ENCODE results near the gene PIP4P1. TPM values are rescaled to one million over a fixed set of nuclear protein-coding genes. Genes with fewer than 3 reads are reported as not detected.

Gene PIP4P1
- total and polyA plus RNA-seq, 7 experiments from 2014 or later: 20.7 to 87.1 (median 72.5) TPM

GRCh38 chr14:20492486-20492885 is 31.3 kb upstream of the PIP4P1 start:
- Histone ChIP-seq H3K36me3 (ENCODE audit: control insufficient read depth in 2 of 3, insufficient read depth in 3 of 3, low read length in 3 of 3) (no peaks in the 10 kb centered on the region), H3K27ac (ENCODE audit: low read depth, low read length) (no peak overlapping the region), H3K4me1 (ENCODE audit: control insufficient read depth in 2 of 2, insufficient read depth in 2 of 2, low read length in 2 of 2) (peaks cover 27 to 41% of the 10 kb centered on the region in 2 donors), H3K27me3 (ENCODE audit: control insufficient read depth in 2 of 2, insufficient read depth in 2 of 2, low read length in 2 of 2) (no peaks in the 10 kb centered on the region), H3K9me3 (ENCODE audit: control insufficient read depth in 2 of 3, low read length in 3 of 3) (no peaks in the 10 kb centered on the region), H3K4me3 (ENCODE audit: low read length) (no peak overlapping the region)
- no peaks in the 10 kb centered on the region for H3K27me3 Mint-ChIP-seq
- peaks cover 0 to 3% (median 0%) of the 10 kb centered on the region in 5 donors for H3K36me3 Mint-ChIP-seq
- POLR2A ChIA-PET: interaction anchor here (1.1 kb wide), 1 partner anchor 39 kb away, joined by 3 read pairs; no protein-coding TSS in a partner anchor
- ATAC-seq (no peak), DNase-seq (no peak)
- H3K4me3 Mint-ChIP-seq: peak overlapping the region in 1 of 10 donors; percentile 13
- peaks cover 45 to 83% (median 69%) of the 10 kb centered on the region in 7 donors for H3K4me1 Mint-ChIP-seq
- peaks cover 0 to 1% (median 0%) of the 10 kb centered on the region in 11 donors for H3K9me3 Mint-ChIP-seq
- intact Hi-C loops (cut with micrococcal nuclease): no loop called here
- peak overlapping the region in 5 of 9 donors; percentile 2 to 86 (median 34) for H3K27ac Mint-ChIP-seq
- CTCF ChIA-PET: interaction anchor here (1.0 kb wide), 1 partner anchor 10 kb away, joined by 3 read pairs; no protein-coding TSS in a partner anchor

DNA sequence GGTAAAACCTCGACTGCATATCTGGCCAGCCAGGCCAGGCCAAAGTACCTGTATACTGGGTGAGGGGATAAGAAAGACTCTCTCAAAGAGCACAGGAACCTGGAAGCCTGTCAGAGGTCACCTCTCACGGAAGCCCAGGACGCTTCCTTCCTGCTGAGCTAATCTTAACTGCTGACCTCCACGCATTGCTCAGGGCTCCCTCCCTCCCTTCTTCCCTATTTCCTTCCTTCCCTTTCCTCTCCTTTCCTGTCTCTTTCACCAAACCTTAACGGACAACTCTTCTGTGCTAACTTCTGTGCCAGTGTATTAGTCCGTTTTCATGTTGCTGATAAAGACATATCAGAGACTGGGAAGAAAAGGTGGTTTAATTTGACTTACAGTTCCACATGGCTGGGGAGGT is 29.3 kb upstream of the PIP4P1 start:
- H3K4me3 ChIP-seq (ENCODE audit: low read length): no peak overlapping the region
- peak overlapping the region; percentile 25 to 93 (median 66) for H3K4me3 Mint-ChIP-seq
- no peaks in the 10 kb centered on the region for H3K36me3 ChIP-seq (ENCODE audit: control insufficient read depth in 2 of 3, insufficient read depth in 3 of 3, low read length in 3 of 3)
- CTCF ChIA-PET: no interaction called here
- DNase-seq (no peak), ATAC-seq (no peak)
- H3K36me3 Mint-ChIP-seq: peaks cover 0 to 3% (median 0%) of the 10 kb centered on the region in 5 donors
- POLR2A ChIA-PET: interaction anchor here (0.5 to 4.9 kb wide), 10 partner anchors 10 to 303 kb away, joined by 3 to 36 read pairs (median 6); partner anchors contain the start of genes OSGEP, PARP2, PIP4P1 and PNP
- H3K9me3 ChIP-seq (ENCODE audit: control insufficient read depth in 2 of 3, low read length in 3 of 3): no peaks in the 10 kb centered on the region
- H3K4me1 ChIP-seq (ENCODE audit: control insufficient read depth in 2 of 2, insufficient read depth in 2 of 2, low read length in 2 of 2): peaks cover 37 to 51% of the 10 kb centered on the region in 2 donors
- H3K27ac ChIP-seq (ENCODE audit: low read depth, low read length): peak overlapping the region; percentile 46
- intact Hi-C loops (cut with micrococcal nuclease): no loop called here
- H3K27ac Mint-ChIP-seq: peak overlapping the region; percentile 71 to 93 (median 88)
- peaks cover 0 to 2% (median 0%) of the 10 kb centered on the region in 11 donors for H3K9me3 Mint-ChIP-seq
- H3K27me3 Mint-ChIP-seq: no peaks in the 10 kb centered on the region
- peaks cover 49 to 90% (median 77%) of the 10 kb centered on the region in 7 donors for H3K4me1 Mint-ChIP-seq
- H3K27me3 ChIP-seq (ENCODE audit: control insufficient read depth in 2 of 2, insufficient read depth in 2 of 2, low read length in 2 of 2): no peaks in the 10 kb centered on the region

DNA sequence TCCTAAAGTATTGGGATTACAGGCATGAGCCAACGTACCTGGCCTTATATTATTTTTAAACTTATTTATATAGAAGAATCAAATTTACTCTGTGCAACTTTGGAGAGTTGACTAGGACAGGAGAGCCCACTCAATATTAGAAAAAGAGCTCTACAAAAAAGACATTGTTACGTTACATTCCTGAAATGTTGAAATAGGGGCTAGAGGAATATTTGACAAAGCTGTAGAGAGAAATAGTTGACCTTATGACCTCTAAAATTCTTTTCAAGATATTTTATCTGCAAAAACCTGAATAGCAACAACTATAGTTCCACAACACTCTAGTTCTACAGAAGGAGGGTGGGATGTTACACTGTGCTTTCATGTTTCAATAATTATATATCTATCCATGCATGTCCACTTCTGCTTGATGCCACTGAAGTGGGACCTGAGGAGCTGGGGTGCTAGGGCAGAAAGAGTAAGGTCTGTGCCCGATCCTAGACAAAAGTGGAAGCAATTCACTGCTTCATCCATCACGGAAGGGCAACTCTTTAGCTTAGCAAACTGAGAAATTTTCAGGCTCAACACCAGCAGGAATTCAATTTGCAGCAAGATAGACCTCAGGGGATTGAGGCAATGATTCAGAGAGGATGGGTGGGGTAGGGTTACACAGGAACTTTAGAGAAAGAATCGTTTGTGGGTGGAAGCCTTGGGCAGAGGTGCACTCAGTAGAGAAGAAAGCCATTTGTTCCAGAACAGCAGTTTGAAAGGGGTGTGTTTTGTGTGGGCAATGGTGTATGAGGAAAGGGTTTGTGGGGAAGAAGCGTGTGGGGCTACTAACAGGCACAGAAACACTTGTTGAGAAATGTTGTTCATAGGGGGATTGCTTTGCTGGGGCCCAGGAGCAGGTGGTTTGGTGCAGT is 28.1 kb upstream of the PIP4P1 start:
- H3K9me3 Mint-ChIP-seq: peaks cover 0 to 5% (median 0%) of the 10 kb centered on the region in 11 donors
- no peaks in the 10 kb centered on the region for H3K27me3 Mint-ChIP-seq
- H3K36me3 Mint-ChIP-seq: peaks cover 0 to 6% (median 4%) of the 10 kb centered on the region in 5 donors
- H3K4me1 Mint-ChIP-seq: peaks cover 47 to 89% (median 79%) of the 10 kb centered on the region in 7 donors
- CTCF ChIA-PET: no interaction called here
- ATAC-seq: peak; percentile 70
- Histone ChIP-seq H3K27ac (ENCODE audit: low read depth, low read length) (peak overlapping the region; percentile 46), H3K9me3 (ENCODE audit: control insufficient read depth in 2 of 3, low read length in 3 of 3) (no peaks in the 10 kb centered on the region), H3K4me1 (ENCODE audit: control insufficient read depth in 2 of 2, insufficient read depth in 2 of 2, low read length in 2 of 2) (peaks cover 37 to 51% of the 10 kb centered on the region in 2 donors), H3K4me3 (ENCODE audit: low read length) (peak overlapping the region; percentile 35), H3K27me3 (ENCODE audit: control insufficient read depth in 2 of 2, insufficient read depth in 2 of 2, low read length in 2 of 2) (no peaks in the 10 kb centered on the region), H3K36me3 (ENCODE audit: control insufficient read depth in 2 of 3, insufficient read depth in 3 of 3, low read length in 3 of 3) (no peaks in the 10 kb centered on the region)
- peak overlapping the region; percentile 65 to 95 (median 86) for H3K27ac Mint-ChIP-seq
- DNase-seq: peak in 5 of 9 donors; percentile 14 to 40 (median 35)
- POLR2A ChIA-PET: interaction anchor here (0.9 to 4.9 kb wide), 11 partner anchors 10 to 194 kb away, joined by 3 to 36 read pairs (median 6); partner anchors contain the start of genes APEX1, PARP2, PIP4P1 and PNP
- peak overlapping the region; percentile 67 to 93 (median 76) for H3K4me3 Mint-ChIP-seq
- intact Hi-C loops (cut with micrococcal nuclease): loop anchor here (1.0 to 2.0 kb wide), 5 partner anchors 12 to 41 kb away; partner anchors contain the start of genes PNP (in 2 of the 2) and APEX1 (in 1 of the 2)

DNA sequence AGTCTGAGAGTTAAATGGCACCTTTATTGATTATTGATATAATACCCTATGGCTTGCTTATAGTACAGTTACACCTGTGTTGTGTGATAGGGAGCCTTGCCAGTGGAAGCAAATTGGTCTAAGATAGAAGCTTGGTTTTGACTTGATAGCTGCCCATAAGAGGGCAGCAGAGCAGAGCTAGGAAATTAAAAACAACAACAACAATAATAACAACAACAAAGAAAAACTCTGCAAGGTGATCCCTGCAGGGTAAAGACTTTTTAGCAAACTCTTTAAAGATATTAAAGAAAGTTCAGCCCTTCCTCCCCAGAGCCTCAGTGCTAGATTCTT is 26.1 kb upstream of the PIP4P1 start:
- Mint-ChIP-seq H3K36me3 (peaks cover 0 to 6% (median 4%) of the 10 kb centered on the region in 5 donors), H3K27me3 (peaks cover 0 to 8% (median 0%) of the 10 kb centered on the region in 5 donors), H3K4me3 (peak overlapping the region in 9 of 10 donors; percentile 12 to 82 (median 68)), H3K27ac (peak overlapping the region; percentile 39 to 93 (median 82)), H3K4me1 (peaks cover 46 to 96% (median 88%) of the 10 kb centered on the region in 7 donors), H3K9me3 (peaks cover 0 to 5% (median 0%) of the 10 kb centered on the region in 11 donors)
- no peak overlapping the region for H3K4me3 ChIP-seq (ENCODE audit: low read length)
- ATAC-seq (no peak), DNase-seq (no peak)
- peaks cover 37 to 50% of the 10 kb centered on the region in 2 donors for H3K4me1 ChIP-seq (ENCODE audit: control insufficient read depth in 2 of 2, insufficient read depth in 2 of 2, low read length in 2 of 2)
- no peak overlapping the region for H3K27ac ChIP-seq (ENCODE audit: low read depth, low read length)
- intact Hi-C loops (cut with micrococcal nuclease): no loop called here
- ChIA-PET POLR2A (interaction anchor here (0.6 to 4.9 kb wide), 10 partner anchors 8 to 159 kb away, joined by 3 to 36 read pairs (median 4); partner anchors contain the start of genes APEX1, PARP2, PIP4P1 and PNP), CTCF (no interaction called here)
- no peaks in the 10 kb centered on the region for H3K9me3 ChIP-seq (ENCODE audit: control insufficient read depth in 2 of 3, low read length in 3 of 3)
- no peaks in the 10 kb centered on the region for H3K36me3 ChIP-seq (ENCODE audit: control insufficient read depth in 2 of 3, insufficient read depth in 3 of 3, low read length in 3 of 3)
- no peaks in the 10 kb centered on the region for H3K27me3 ChIP-seq (ENCODE audit: control insufficient read depth in 2 of 2, insufficient read depth in 2 of 2, low read length in 2 of 2)

DNA sequence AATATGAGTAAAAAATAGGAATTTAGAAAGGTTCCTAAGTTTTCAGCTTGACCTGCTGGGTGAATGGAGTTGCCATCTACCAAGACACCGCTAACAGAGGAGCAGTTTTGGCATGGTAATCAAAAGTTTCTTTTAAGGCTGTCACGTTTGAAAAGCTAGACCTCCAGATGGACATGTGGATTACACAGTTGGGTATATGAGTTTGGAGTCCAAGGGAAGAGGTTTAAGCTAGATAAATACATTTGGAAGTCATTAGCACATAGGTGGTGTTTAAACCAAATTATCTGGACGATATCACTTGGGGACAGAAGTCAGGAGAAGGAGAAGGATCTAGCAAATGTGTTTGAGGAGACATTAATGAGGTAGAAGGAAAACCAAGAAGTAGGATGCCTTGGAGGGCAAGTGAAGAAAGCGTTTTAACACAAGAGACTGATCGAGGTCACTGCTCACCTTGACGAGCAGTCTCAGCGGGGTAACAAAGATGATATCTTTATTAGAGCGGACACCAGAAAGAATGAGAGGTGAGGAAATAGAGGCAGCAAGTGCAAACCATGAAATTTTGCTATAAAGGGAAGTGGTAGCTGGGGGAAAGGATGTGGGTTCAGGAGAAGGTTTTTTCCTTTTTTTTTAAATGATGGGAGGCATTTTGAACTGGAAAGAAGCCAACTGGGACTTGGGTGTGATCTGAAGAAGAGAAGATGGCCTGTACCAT is 25.6 kb upstream of the PIP4P1 start:
- Mint-ChIP-seq H3K4me1 (peaks cover 44 to 96% (median 89%) of the 10 kb centered on the region in 7 donors), H3K9me3 (peaks cover 0 to 5% (median 0%) of the 10 kb centered on the region in 11 donors), H3K36me3 (peaks cover 0 to 6% (median 4%) of the 10 kb centered on the region in 5 donors), H3K4me3 (peak overlapping the region; percentile 12 to 82 (median 69)), H3K27ac (peak overlapping the region; percentile 1 to 93 (median 82)), H3K27me3 (peaks cover 0 to 8% (median 0%) of the 10 kb centered on the region in 5 donors)
- no peak overlapping the region for H3K4me3 ChIP-seq (ENCODE audit: low read length)
- peaks cover 37 to 50% of the 10 kb centered on the region in 2 donors for H3K4me1 ChIP-seq (ENCODE audit: control insufficient read depth in 2 of 2, insufficient read depth in 2 of 2, low read length in 2 of 2)
- no peaks in the 10 kb centered on the region for H3K9me3 ChIP-seq (ENCODE audit: control insufficient read depth in 2 of 3, low read length in 3 of 3)
- peak in 1 of 9 donors; percentile 24 for DNase-seq
- POLR2A ChIA-PET: interaction anchor here (0.6 to 4.9 kb wide), 10 partner anchors 8 to 159 kb away, joined by 3 to 36 read pairs (median 4); partner anchors contain the start of genes APEX1, PARP2, PIP4P1 and PNP
- H3K36me3 ChIP-seq (ENCODE audit: control insufficient read depth in 2 of 3, insufficient read depth in 3 of 3, low read length in 3 of 3): no peaks in the 10 kb centered on the region
- H3K27ac ChIP-seq (ENCODE audit: low read depth, low read length): no peak overlapping the region
- intact Hi-C loops (cut with micrococcal nuclease): no loop called here
- CTCF ChIA-PET: no interaction called here
- no peaks in the 10 kb centered on the region for H3K27me3 ChIP-seq (ENCODE audit: control insufficient read depth in 2 of 2, insufficient read depth in 2 of 2, low read length in 2 of 2)
- ATAC-seq: no peak

- ChIA-PET POLR2A (interaction anchor here (2.0 to 4.9 kb wide), 4 partner anchors 10 to 24 kb away, joined by 4 to 32 read pairs (median 16); partner anchors contain the start of genes PIP4P1 and PNP), CTCF (no interaction called here)
- Mint-ChIP-seq H3K4me3 (peak overlapping the region in 1 of 10 donors; percentile 24), H3K9me3 (peaks cover 0 to 5% (median 0%) of the 10 kb centered on the region in 11 donors), H3K27ac (peak overlapping the region in 3 of 9 donors; percentile 84 to 89 (median 88)), H3K27me3 (peaks cover 0 to 8% (median 0%) of the 10 kb centered on the region in 5 donors), H3K36me3 (peaks cover 0 to 6% (median 4%) of the 10 kb centered on the region in 5 donors), H3K4me1 (peaks cover 36 to 96% (median 89%) of the 10 kb centered on the region in 7 donors)
- H3K27ac ChIP-seq (ENCODE audit: low read depth, low read length): no peak overlapping the region
- peaks cover 37 to 42% of the 10 kb centered on the region in 2 donors for H3K4me1 ChIP-seq (ENCODE audit: control insufficient read depth in 2 of 2, insufficient read depth in 2 of 2, low read length in 2 of 2)
- intact Hi-C loops (cut with micrococcal nuclease): no loop called here
- H3K27me3 ChIP-seq (ENCODE audit: control insufficient read depth in 2 of 2, insufficient read depth in 2 of 2, low read length in 2 of 2): no peaks in the 10 kb centered on the region
- H3K36me3 ChIP-seq (ENCODE audit: control insufficient read depth in 2 of 3, insufficient read depth in 3 of 3, low read length in 3 of 3): no peaks in the 10 kb centered on the region
- no peak overlapping the region for H3K4me3 ChIP-seq (ENCODE audit: low read length)
- no peak for DNase-seq
- no peak for ATAC-seq
- H3K9me3 ChIP-seq (ENCODE audit: control insufficient read depth in 2 of 3, low read length in 3 of 3): no peaks in the 10 kb centered on the region
Measured at GRCh38 chr14:20485900-20486299, 24.7 kb upstream of the PIP4P1 start.
